ENCODE data around the gene SEMA5A. TPM values are rescaled to one million over a fixed set of nuclear protein-coding genes. Genes with fewer than 3 reads are reported as not detected.
A peak's percentile ranks its signal among the peaks of the same experiment; 100 is the strongest.

The SEMA5A gene
- total RNA-seq, 1 donor from 2014 or later, result 1.6 TPM

- TF ChIP-seq CTCF (IDR thresholded peaks at IDR 0.05; ENCODE audit: insufficient read depth, low read length, severe bottlenecking), result no peak
- DNase-seq (ENCODE audit: low read depth) (no peak), FAIRE-seq (no peak)
- Histone ChIP-seq H3K27me3 (ENCODE audit: control insufficient read depth, insufficient read depth, low read length) (no peaks in the 10 kb centered on the region), H3K36me3 (ENCODE audit: control insufficient read depth, insufficient read depth, low read length) (no peaks in the 10 kb centered on the region), H3K4me3 (ENCODE audit: low read depth, low read length) (no peak overlapping the region)
Observed at GRCh38 chr5:9279774-9280173, 266.1 kb downstream of the SEMA5A start.

- FAIRE-seq, result no peak
- no peaks in the 10 kb centered on the region for H3K36me3 ChIP-seq (ENCODE audit: control insufficient read depth, insufficient read depth, low read length)
- DNase-seq (ENCODE audit: low read depth), result no peak
- no peak overlapping the region for H3K4me3 ChIP-seq (ENCODE audit: low read depth, low read length)
- no peaks in the 10 kb centered on the region for H3K27me3 ChIP-seq (ENCODE audit: control insufficient read depth, insufficient read depth, low read length)
- TF ChIP-seq CTCF (IDR thresholded peaks at IDR 0.05; ENCODE audit: insufficient read depth, low read length, severe bottlenecking), result no peak
Observed at GRCh38 chr5:9278921-9279603, 266.8 kb downstream of the SEMA5A start.

GRCh38 chr5:9269014-9269413 is 276.9 kb downstream of the SEMA5A start:
- DNase-seq (ENCODE audit: low read depth), result peak; percentile 23
- TF ChIP-seq CTCF (IDR thresholded peaks at IDR 0.05; ENCODE audit: insufficient read depth, low read length, severe bottlenecking), result no peak

GRCh38 chr5:9268226-9268625 is 277.6 kb downstream of the SEMA5A start:
- Histone ChIP-seq H3K4me3 (ENCODE audit: low read depth, low read length) (no peak overlapping the region), H3K27me3 (ENCODE audit: control insufficient read depth, insufficient read depth, low read length) (no peaks in the 10 kb centered on the region), H3K36me3 (ENCODE audit: control insufficient read depth, insufficient read depth, low read length) (no peaks in the 10 kb centered on the region)
- TF ChIP-seq CTCF (IDR thresholded peaks at IDR 0.05; ENCODE audit: insufficient read depth, low read length, severe bottlenecking), result no peak
- FAIRE-seq (no peak), DNase-seq (ENCODE audit: low read depth) (no peak)

More at GRCh38 chr5:9269014-9269413, 276.9 kb downstream of the SEMA5A start:
- Histone ChIP-seq H3K36me3 (ENCODE audit: control insufficient read depth, insufficient read depth, low read length) (no peaks in the 10 kb centered on the region), H3K27me3 (ENCODE audit: control insufficient read depth, insufficient read depth, low read length) (no peaks in the 10 kb centered on the region), H3K4me3 (ENCODE audit: low read depth, low read length) (no peak overlapping the region)
- FAIRE-seq, result no peak

GRCh38 chr5:9265441-9266287 is 280.2 kb downstream of the SEMA5A start:
- DNase-seq (ENCODE audit: low read depth), result peak; percentile 86

More at GRCh38 chr5:9265441-9266287, 280.2 kb downstream of the SEMA5A start:
- FAIRE-seq, result peak; percentile 72
- H3K4me3 ChIP-seq (ENCODE audit: low read depth, low read length), result no peak overlapping the region
- no peaks in the 10 kb centered on the region for H3K27me3 ChIP-seq (ENCODE audit: control insufficient read depth, insufficient read depth, low read length)
- no peak for TF ChIP-seq CTCF (IDR thresholded peaks at IDR 0.05; ENCODE audit: insufficient read depth, low read length, severe bottlenecking)
- H3K36me3 ChIP-seq (ENCODE audit: control insufficient read depth, insufficient read depth, low read length), result no peaks in the 10 kb centered on the region

Data from bronchial epithelial cell (primary cell).